HL-60 (cell line): ENCODE data around the gene AIG1.

Experiments used
- DNase-seq, 2 experiments: peaks; one replicate each; pipeline ENCODE4 v3.0.0-alpha.2; 2010 to 2020; ENCODE audit warnings: low read depth in 1 of 2, low spot score in 1 of 2
- H3K27ac ChIP-seq: fragments of 250-450 bp; sonication (Bioruptor Pico); replicated peaks from 2 replicates; pipeline ENCODE4 v1.5.1; 2020; ENCODE audit warnings: mild to moderate bottlenecking, moderate library complexity
- H3K27me3 ChIP-seq: fragments of 250-450 bp; sonication (Bioruptor Pico); 2 replicates; pipeline ENCODE4 v1.5.1; 2021; ENCODE audit warnings: mild to moderate bottlenecking, moderate library complexity; ENCODE audit not compliant: insufficient read depth, poor library complexity, severe bottlenecking
- H3K4me3 ChIP-seq: replicated peaks from 2 replicates; pipeline ENCODE4 v1.5.1; 2011; ENCODE audit warnings: mild to moderate bottlenecking, control low read depth, low read length; ENCODE audit not compliant: insufficient read depth
- GABPA ChIP-seq: IDR thresholded peaks from 2 replicates; pipeline ENCODE4 v1.6.1; 2012; ENCODE audit warnings: low read depth
- POLR2AphosphoS5 ChIP-seq: IDR thresholded peaks from 2 replicates; pipeline ENCODE4 v1.6.1; 2012; ENCODE audit warnings: low read depth
- REST ChIP-seq: IDR thresholded peaks from 2 replicates; pipeline ENCODE4 v1.6.1; 2012; ENCODE audit warnings: low read depth; ENCODE audit not compliant: insufficient replicate concordance
- SPI1 ChIP-seq: IDR thresholded peaks from 2 replicates; pipeline ENCODE4 v1.6.1; 2012; ENCODE audit warnings: low read depth, mild to moderate bottlenecking, borderline replicate concordance
- TF ChIP-seq, protein P1 (sequence below): IDR thresholded peaks from one replicate; pipeline ENCODE4 v1.5.1; 2011; ENCODE audit warnings: low read length, control low read depth, inconsistent platforms; ENCODE audit not compliant: insufficient read depth

The AIG1 gene

GRCh38 chr6:143024977-143025376 lies 35.7 kb upstream of the AIG1 start:
- Histone ChIP-seq H3K27me3 (no peaks in the 10 kb centered on the region), H3K27ac (no peak overlapping the region), H3K4me3 (no peak overlapping the region)
- TF ChIP-seq POLR2AphosphoS5 (no peak), GABPA (no peak), SPI1 (no peak), REST (no peak)
- TF ChIP-seq, protein P1, sequence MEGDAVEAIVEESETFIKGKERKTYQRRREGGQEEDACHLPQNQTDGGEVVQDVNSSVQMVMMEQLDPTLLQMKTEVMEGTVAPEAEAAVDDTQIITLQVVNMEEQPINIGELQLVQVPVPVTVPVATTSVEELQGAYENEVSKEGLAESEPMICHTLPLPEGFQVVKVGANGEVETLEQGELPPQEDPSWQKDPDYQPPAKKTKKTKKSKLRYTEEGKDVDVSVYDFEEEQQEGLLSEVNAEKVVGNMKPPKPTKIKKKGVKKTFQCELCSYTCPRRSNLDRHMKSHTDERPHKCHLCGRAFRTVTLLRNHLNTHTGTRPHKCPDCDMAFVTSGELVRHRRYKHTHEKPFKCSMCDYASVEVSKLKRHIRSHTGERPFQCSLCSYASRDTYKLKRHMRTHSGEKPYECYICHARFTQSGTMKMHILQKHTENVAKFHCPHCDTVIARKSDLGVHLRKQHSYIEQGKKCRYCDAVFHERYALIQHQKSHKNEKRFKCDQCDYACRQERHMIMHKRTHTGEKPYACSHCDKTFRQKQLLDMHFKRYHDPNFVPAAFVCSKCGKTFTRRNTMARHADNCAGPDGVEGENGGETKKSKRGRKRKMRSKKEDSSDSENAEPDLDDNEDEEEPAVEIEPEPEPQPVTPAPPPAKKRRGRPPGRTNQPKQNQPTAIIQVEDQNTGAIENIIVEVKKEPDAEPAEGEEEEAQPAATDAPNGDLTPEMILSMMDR = no peak
- no peak for DNase-seq

GRCh38 chr6:143026696-143027449 lies 33.8 kb upstream of the AIG1 start:
- H3K27ac ChIP-seq = no peak overlapping the region
- H3K4me3 ChIP-seq = no peak overlapping the region
- DNase-seq = no peak
- TF ChIP-seq, protein P1 = peak; percentile 29
- no peak for TF ChIP-seq POLR2AphosphoS5
- H3K27me3 ChIP-seq = no peaks in the 10 kb centered on the region

GRCh38 chr6:143034689-143035334 lies 25.9 kb upstream of the AIG1 start:
- no peak for DNase-seq
- Histone ChIP-seq H3K27me3 (no peaks in the 10 kb centered on the region), H3K27ac (no peak overlapping the region), H3K4me3 (no peak overlapping the region)
- no peak for TF ChIP-seq POLR2AphosphoS5
- no peak for TF ChIP-seq REST
- TF ChIP-seq, protein P1 = no peak
- TF ChIP-seq SPI1 = no peak
- no peak for TF ChIP-seq GABPA
